K562 (cell line): ENCODE results near the gene ABITRAM. TPM values are rescaled to one million over a fixed set of nuclear protein-coding genes. Genes with fewer than 3 reads are reported as not detected.

Experiments used
- KLF1 ChIP-seq: fragments of 450-650 bp; IDR thresholded peaks from 2 replicates; pipeline ENCODE4 v1.6.1; 2016; ENCODE audit warnings: missing genetic modification characterization, missing compliant biosample characterization
- MAFF ChIP-seq: IDR thresholded peaks from 2 replicates; pipeline ENCODE4 v1.6.1; 2012; ENCODE audit warnings: low read length, improper control_type of control experiment
- SREBF2 ChIP-seq: sonication (generic); formaldehyde crosslinking; IDR thresholded peaks from 2 replicates; pipeline ENCODE4 v1.4.0; 2020; ENCODE audit warnings: mild to moderate bottlenecking, missing genetic modification reagents
- ZNF184 ChIP-seq: sonication (generic); formaldehyde crosslinking; IDR thresholded peaks from 2 replicates; pipeline ENCODE4 v1.5.0; 2020; ENCODE audit warnings: missing genetic modification reagents
- ZNF695 ChIP-seq: fragments of 450-650 bp; formaldehyde crosslinking; IDR thresholded peaks from 2 replicates; pipeline ENCODE4 v1.4.0; 2020; ENCODE audit warnings: mild to moderate bottlenecking, moderate library complexity
- polyA plus RNA-seq, 8 experiments: library from polyadenylated mRNA; depleted of rRNA in 4 of 8; stranded (reverse) in 5 of 8; unstranded in 3 of 8; fragments of >200 nt; fragmentation: Nextera tagmentation in 2 of 8; fragmentation: Illumina TruSeq in 1 of 8; extraction: Ambion mirVana in 2 of 8; extraction: Trizol in 1 of 8; gene quantifications; 2 replicates each; pipeline versions ENCODE4 v1.2.1 to v1.2.3, GENCODE V29; 2011 to 2014; ENCODE audit warnings: inconsistent platforms in 1 of 8, missing spikeins in 1 of 8
- total RNA-seq, 7 experiments: library from RNA; depleted of rRNA in 6 of 7; stranded (reverse); fragments of >200 nt in 6 of 7; fragmentation: Illumina TruSeq in 2 of 7; extraction: Trizol in 2 of 7; gene quantifications; 2 replicates each; pipeline versions ENCODE4 v1.2.1 to v1.2.3, GENCODE V29; 2011 to 2021; ENCODE audit warnings: low replicate concordance in 1 of 7
- TF ChIP-seq, protein P1 (sequence below): sonication (generic); formaldehyde crosslinking; IDR thresholded peaks from 2 replicates; pipeline ENCODE4 v1.8.0; 2022; ENCODE audit warnings: mild to moderate bottlenecking, missing genetic modification reagents
- TF ChIP-seq, protein P2 (sequence below): fragments of 150-350 bp; conservative IDR thresholded peaks from 2 replicates; pipeline ENCODE4 v1.6.1; 2014; ENCODE audit warnings: low read length
- TF ChIP-seq, protein P3 (sequence below): fragments of 250-450 bp; sonication (Bioruptor Pico); IDR thresholded peaks from 2 replicates; pipeline ENCODE4 v1.4.0; 2020
- TF ChIP-seq, protein P4 (sequence below), 2 experiments: fragments of 450-650 bp; conservative IDR thresholded peaks; 2 replicates each; pipeline ENCODE4 v1.6.1; 2017; ENCODE audit warnings: mild to moderate bottlenecking in 2 of 2, moderate library complexity in 2 of 2
- TF ChIP-seq, protein P5 (sequence below): fragments of 200-800 bp; sonication (Bioruptor generic); IDR thresholded peaks from 2 replicates; pipeline ENCODE4 v1.6.1; 2017; ENCODE audit warnings: missing genetic modification characterization, missing compliant biosample characterization

The ABITRAM gene
- total and polyA plus RNA-seq, 9 of the 15 experiments (the other 6 are each of a cell fraction or from before 2014, with no cell fraction given) = 8.9 to 47.6 (median 28.4) TPM

DNA sequence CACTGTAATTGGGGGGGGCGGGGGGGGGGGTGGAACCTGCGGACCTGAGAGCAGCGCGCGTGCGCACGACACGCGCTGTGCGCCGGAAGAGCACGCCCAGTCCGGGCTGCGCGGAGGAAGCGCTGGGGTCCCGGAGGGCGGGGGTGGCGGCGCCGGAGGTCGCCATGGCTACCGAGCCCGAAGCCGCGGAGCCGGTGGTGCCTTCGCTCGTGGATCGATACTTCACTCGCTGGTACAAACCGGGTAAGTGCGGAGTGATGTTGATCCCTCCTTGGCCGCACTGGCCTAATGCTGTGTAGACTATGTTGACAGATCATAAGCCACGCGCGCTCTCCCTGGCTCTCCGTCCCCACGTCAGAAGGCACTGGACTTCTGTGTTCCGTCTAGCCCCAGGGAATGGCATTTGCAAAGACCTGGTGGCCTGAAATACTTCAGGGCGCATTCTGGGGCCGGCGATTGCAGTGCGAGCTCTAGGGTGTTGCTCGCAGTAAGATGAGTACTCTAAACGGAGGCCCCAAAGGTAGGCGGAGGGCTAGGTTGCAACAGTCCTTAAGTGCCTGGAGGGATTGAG, at the start of gene ABITRAM (continued):
- TF ChIP-seq, protein P1, sequence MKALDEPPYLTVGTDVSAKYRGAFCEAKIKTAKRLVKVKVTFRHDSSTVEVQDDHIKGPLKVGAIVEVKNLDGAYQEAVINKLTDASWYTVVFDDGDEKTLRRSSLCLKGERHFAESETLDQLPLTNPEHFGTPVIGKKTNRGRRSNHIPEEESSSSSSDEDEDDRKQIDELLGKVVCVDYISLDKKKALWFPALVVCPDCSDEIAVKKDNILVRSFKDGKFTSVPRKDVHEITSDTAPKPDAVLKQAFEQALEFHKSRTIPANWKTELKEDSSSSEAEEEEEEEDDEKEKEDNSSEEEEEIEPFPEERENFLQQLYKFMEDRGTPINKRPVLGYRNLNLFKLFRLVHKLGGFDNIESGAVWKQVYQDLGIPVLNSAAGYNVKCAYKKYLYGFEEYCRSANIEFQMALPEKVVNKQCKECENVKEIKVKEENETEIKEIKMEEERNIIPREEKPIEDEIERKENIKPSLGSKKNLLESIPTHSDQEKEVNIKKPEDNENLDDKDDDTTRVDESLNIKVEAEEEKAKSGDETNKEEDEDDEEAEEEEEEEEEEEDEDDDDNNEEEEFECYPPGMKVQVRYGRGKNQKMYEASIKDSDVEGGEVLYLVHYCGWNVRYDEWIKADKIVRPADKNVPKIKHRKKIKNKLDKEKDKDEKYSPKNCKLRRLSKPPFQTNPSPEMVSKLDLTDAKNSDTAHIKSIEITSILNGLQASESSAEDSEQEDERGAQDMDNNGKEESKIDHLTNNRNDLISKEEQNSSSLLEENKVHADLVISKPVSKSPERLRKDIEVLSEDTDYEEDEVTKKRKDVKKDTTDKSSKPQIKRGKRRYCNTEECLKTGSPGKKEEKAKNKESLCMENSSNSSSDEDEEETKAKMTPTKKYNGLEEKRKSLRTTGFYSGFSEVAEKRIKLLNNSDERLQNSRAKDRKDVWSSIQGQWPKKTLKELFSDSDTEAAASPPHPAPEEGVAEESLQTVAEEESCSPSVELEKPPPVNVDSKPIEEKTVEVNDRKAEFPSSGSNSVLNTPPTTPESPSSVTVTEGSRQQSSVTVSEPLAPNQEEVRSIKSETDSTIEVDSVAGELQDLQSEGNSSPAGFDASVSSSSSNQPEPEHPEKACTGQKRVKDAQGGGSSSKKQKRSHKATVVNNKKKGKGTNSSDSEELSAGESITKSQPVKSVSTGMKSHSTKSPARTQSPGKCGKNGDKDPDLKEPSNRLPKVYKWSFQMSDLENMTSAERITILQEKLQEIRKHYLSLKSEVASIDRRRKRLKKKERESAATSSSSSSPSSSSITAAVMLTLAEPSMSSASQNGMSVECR = peak; percentile 81; the same call in 1 of the 2 replicates
- TF ChIP-seq, protein P2, sequence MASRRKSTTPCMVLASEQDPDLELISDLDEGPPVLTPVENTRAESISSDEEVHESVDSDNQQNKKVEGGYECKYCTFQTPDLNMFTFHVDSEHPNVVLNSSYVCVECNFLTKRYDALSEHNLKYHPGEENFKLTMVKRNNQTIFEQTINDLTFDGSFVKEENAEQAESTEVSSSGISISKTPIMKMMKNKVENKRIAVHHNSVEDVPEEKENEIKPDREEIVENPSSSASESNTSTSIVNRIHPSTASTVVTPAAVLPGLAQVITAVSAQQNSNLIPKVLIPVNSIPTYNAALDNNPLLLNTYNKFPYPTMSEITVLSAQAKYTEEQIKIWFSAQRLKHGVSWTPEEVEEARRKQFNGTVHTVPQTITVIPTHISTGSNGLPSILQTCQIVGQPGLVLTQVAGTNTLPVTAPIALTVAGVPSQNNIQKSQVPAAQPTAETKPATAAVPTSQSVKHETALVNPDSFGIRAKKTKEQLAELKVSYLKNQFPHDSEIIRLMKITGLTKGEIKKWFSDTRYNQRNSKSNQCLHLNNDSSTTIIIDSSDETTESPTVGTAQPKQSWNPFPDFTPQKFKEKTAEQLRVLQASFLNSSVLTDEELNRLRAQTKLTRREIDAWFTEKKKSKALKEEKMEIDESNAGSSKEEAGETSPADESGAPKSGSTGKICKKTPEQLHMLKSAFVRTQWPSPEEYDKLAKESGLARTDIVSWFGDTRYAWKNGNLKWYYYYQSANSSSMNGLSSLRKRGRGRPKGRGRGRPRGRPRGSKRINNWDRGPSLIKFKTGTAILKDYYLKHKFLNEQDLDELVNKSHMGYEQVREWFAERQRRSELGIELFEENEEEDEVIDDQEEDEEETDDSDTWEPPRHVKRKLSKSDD = no peak
- TF ChIP-seq MAFF = no peak
- TF ChIP-seq SREBF2 (CRISPR knock-in tag) = no peak
- TF ChIP-seq, protein P3, sequence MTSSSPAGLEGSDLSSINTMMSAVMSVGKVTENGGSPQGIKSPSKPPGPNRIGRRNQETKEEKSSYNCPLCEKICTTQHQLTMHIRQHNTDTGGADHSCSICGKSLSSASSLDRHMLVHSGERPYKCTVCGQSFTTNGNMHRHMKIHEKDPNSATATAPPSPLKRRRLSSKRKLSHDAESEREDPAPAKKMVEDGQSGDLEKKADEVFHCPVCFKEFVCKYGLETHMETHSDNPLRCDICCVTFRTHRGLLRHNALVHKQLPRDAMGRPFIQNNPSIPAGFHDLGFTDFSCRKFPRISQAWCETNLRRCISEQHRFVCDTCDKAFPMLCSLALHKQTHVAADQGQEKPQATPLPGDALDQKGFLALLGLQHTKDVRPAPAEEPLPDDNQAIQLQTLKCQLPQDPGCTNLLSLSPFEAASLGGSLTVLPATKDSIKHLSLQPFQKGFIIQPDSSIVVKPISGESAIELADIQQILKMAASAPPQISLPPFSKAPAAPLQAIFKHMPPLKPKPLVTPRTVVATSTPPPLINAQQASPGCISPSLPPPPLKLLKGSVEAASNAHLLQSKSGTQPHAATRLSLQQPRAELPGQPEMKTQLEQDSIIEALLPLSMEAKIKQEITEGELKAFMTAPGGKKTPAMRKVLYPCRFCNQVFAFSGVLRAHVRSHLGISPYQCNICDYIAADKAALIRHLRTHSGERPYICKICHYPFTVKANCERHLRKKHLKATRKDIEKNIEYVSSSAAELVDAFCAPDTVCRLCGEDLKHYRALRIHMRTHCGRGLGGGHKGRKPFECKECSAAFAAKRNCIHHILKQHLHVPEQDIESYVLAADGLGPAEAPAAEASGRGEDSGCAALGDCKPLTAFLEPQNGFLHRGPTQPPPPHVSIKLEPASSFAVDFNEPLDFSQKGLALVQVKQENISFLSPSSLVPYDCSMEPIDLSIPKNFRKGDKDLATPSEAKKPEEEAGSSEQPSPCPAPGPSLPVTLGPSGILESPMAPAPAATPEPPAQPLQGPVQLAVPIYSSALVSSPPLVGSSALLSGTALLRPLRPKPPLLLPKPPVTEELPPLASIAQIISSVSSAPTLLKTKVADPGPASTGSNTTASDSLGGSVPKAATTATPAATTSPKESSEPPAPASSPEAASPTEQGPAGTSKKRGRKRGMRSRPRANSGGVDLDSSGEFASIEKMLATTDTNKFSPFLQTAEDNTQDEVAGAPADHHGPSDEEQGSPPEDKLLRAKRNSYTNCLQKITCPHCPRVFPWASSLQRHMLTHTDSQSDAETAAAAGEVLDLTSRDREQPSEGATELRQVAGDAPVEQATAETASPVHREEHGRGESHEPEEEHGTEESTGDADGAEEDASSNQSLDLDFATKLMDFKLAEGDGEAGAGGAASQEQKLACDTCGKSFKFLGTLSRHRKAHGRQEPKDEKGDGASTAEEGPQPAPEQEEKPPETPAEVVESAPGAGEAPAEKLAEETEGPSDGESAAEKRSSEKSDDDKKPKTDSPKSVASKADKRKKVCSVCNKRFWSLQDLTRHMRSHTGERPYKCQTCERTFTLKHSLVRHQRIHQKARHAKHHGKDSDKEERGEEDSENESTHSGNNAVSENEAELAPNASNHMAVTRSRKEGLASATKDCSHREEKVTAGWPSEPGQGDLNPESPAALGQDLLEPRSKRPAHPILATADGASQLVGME (CRISPR knock-in tag) = 0 out of 2 replicates have a peak, but pooled peaks have one; percentile 55
- no peak for TF ChIP-seq ZNF184 (CRISPR knock-in tag)
- TF ChIP-seq, protein P4, sequence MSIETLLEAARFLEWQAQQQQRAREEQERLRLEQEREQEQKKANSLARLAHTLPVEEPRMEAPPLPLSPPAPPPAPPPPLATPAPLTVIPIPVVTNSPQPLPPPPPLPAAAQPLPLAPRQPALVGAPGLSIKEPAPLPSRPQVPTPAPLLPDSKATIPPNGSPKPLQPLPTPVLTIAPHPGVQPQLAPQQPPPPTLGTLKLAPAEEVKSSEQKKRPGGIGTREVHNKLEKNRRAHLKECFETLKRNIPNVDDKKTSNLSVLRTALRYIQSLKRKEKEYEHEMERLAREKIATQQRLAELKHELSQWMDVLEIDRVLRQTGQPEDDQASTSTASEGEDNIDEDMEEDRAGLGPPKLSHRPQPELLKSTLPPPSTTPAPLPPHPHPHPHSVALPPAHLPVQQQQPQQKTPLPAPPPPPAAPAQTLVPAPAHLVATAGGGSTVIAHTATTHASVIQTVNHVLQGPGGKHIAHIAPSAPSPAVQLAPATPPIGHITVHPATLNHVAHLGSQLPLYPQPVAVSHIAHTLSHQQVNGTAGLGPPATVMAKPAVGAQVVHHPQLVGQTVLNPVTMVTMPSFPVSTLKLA (conservative IDR thresholded peaks at IDR 0.05) = peak; percentile 57 to 86; a peak in 3 of 4 replicates
- TF ChIP-seq ZNF695 = no peak
- TF ChIP-seq, protein P5, sequence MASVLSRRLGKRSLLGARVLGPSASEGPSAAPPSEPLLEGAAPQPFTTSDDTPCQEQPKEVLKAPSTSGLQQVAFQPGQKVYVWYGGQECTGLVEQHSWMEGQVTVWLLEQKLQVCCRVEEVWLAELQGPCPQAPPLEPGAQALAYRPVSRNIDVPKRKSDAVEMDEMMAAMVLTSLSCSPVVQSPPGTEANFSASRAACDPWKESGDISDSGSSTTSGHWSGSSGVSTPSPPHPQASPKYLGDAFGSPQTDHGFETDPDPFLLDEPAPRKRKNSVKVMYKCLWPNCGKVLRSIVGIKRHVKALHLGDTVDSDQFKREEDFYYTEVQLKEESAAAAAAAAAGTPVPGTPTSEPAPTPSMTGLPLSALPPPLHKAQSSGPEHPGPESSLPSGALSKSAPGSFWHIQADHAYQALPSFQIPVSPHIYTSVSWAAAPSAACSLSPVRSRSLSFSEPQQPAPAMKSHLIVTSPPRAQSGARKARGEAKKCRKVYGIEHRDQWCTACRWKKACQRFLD (CRISPR knock-in tag) = peak; percentile 42; the same call in 1 of the 2 replicates
- TF ChIP-seq KLF1 (tag) = peak; percentile 60; the same call in 1 of the 2 replicates
